Activated CD8-positive, alpha-beta memory T cell treated with anti-CD3 and anti-CD28 coated beads, Interleukin-2, amount 10 ng/mL, durations not matched to agents 7 days and 5 days (primary cell): ENCODE measurements around the gene TCTN2. TPM values are rescaled to one million over a fixed set of nuclear protein-coding genes. Genes with fewer than 3 reads are reported as not detected.

Source experiments
- ATAC-seq: fragments of 150-1000 bp; cut with Tn5 transposase; one replicate; pipeline ENCODE4 v1.10.0; 2021; ENCODE audit warnings: moderate library complexity
- CTCF ChIA-PET: fragments of 350-600 bp; sonication (Branson Sonifier 250); formaldehyde crosslinking; loops from one replicate; lab custom pipeline; 2021; ENCODE audit warnings: antibody characterized with exemption; lab: Charles Lee
- DNase-seq: peaks from one replicate; pipeline ENCODE4 v3.0.0-alpha.2; 2020
- H3K27ac Mint-ChIP-seq: one replicate; pipeline ENCODE4 v1.8.0; 2021; ENCODE audit warnings: mild to moderate bottlenecking, mixed read lengths
- H3K27me3 Mint-ChIP-seq: one replicate; pipeline ENCODE4 v1.8.0; 2021; ENCODE audit warnings: mixed read lengths
- H3K36me3 Mint-ChIP-seq: one replicate; pipeline ENCODE4 v1.8.0; 2021; ENCODE audit warnings: mild to moderate bottlenecking, mixed read lengths
- H3K4me1 Mint-ChIP-seq: one replicate; pipeline ENCODE4 v1.8.0; 2021; ENCODE audit warnings: mixed read lengths
- H3K4me3 Mint-ChIP-seq: one replicate; pipeline ENCODE4 v1.8.0; 2021; ENCODE audit warnings: mild to moderate bottlenecking, moderate library complexity, mixed read lengths
- H3K9me3 Mint-ChIP-seq: one replicate; pipeline ENCODE4 v1.8.0; 2022; ENCODE audit warnings: low read depth, mixed read lengths
- total RNA-seq, 2 experiments: library from RNA; stranded (reverse); gene quantifications; one replicate each; pipeline ENCODE4 v1.2.3, GENCODE V29; 2021

TCTN2 gene
- total RNA-seq, 2 experiments from 2014 or later = 2.6 to 2.9 TPM

DNA sequence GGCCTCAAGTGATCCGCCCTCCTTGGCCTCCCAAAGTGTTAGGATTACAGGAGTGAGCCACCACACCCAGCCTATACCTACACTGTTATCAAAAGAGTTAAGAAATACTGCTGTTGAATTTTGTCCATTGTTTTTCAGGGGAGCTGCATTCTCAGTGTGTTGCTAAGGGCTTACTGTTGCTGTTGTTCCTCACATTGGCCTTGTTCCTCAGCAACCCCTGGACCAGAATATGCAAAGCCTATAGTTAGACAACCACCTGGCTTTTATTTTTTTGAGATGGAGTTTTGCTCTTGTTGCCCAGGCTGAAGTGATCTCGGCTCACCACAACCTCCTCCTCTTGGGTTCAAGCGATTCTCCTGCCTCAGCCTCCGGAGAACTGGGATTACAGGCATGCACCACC lies 36.6 kb downstream of the TCTN2 start:
- Mint-ChIP-seq H3K4me3 (no peak overlapping the region), H3K4me1 (peaks cover 11% of the 10 kb centered on the region), H3K9me3 (no peaks in the 10 kb centered on the region), H3K27ac (no peak overlapping the region), H3K27me3 (no peaks in the 10 kb centered on the region), H3K36me3 (no peaks in the 10 kb centered on the region)
- ATAC-seq (no peak), DNase-seq (no peak)
- CTCF ChIA-PET = no interaction called here

GRCh38 chr12:123712780-123713319 lies 41.9 kb downstream of the TCTN2 start:
- H3K27ac Mint-ChIP-seq = peak overlapping the region; percentile 85
- peak; percentile 53 for DNase-seq
- H3K27me3 Mint-ChIP-seq = no peaks in the 10 kb centered on the region
- ATAC-seq = no peak
- CTCF ChIA-PET = interaction anchor here (0.9 to 2.7 kb wide), 6 partner anchors 13 to 91 kb away, joined by 3 to 17 read pairs (median 4); partner anchors contain the start of gene DNAH10
- H3K4me1 Mint-ChIP-seq = peaks cover 44% of the 10 kb centered on the region
- H3K4me3 Mint-ChIP-seq = peak overlapping the region; percentile 83
- no peaks in the 10 kb centered on the region for H3K9me3 Mint-ChIP-seq
- peaks cover 5% of the 10 kb centered on the region for H3K36me3 Mint-ChIP-seq

GRCh38 chr12:123713398-123713797 lies 42.5 kb downstream of the TCTN2 start:
- DNase-seq = no peak
- Mint-ChIP-seq H3K27ac (peak overlapping the region; percentile 85), H3K4me1 (peaks cover 44% of the 10 kb centered on the region), H3K9me3 (no peaks in the 10 kb centered on the region), H3K4me3 (peak overlapping the region; percentile 83), H3K27me3 (no peaks in the 10 kb centered on the region), H3K36me3 (peaks cover 5% of the 10 kb centered on the region)
- ATAC-seq = no peak
- CTCF ChIA-PET = interaction anchor here (1.1 to 2.7 kb wide), 5 partner anchors 12 to 91 kb away, joined by 3 to 17 read pairs (median 3); partner anchors contain the start of gene DNAH10

DNA sequence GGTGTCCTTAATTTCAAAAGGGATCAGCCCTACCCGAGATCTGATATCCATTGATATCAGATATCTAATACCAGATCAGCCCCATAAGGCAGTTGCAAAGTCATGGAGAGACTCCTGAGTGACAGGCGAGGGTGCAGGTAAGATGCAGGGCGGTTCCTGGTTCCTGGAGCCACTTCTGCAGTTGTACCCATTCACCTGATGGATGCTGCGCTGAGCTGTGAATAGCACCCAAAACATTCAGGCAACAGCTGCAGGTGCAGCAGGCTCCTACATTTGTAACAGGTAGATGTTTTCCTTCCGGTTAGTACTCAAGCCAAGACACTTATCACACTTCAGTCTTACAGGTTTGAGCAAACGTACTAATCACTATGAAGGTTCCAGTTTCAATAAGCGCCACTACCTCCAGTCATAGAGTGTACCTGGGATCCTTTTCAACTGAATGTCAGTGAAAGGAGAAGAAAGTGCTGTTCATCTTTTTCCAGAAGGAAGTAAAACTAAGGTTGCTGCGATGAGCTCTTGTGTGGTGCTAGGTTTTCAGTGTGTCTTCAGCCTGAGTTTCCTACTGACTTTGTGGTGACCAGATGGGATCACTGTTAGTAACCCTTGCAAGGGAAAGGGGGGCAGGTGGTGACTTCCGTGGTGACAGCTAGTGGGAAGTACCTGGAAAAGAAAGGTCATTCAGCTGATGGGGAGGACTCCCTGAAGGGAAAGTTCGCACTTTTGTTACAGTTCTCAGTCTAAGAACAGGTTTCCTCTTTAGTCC lies 43.1 kb downstream of the TCTN2 start:
- CTCF ChIA-PET = interaction anchor here (1.1 to 2.7 kb wide), 5 partner anchors 12 to 92 kb away, joined by 3 to 17 read pairs (median 3); partner anchors contain the start of gene DNAH10
- Mint-ChIP-seq H3K36me3 (peaks cover 5% of the 10 kb centered on the region), H3K4me3 (peak overlapping the region; percentile 83), H3K27ac (peak overlapping the region; percentile 85), H3K4me1 (peaks cover 44% of the 10 kb centered on the region), H3K9me3 (no peaks in the 10 kb centered on the region), H3K27me3 (no peaks in the 10 kb centered on the region)
- ATAC-seq (no peak), DNase-seq (peak; percentile 57)

DNA sequence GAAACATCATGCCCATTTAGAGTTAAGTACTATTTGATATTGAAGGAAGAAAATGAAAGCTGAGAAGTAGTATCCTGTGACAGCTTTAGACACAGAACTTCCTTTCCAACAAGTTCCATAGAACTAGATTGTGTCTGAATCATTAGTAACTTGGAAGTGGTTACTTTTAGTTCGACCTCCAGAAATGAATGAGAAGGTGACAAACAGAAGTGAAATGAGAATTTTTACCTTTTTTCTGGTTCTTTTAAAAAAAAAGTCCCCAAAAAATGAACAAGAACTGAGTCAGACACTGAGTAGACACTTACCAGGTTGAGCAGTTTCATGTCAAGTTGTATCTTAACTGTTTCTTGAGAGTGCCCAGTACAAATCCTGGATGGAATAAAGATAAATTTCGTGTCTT lies 44.3 kb downstream of the TCTN2 start:
- H3K4me1 Mint-ChIP-seq = peaks cover 56% of the 10 kb centered on the region
- no peaks in the 10 kb centered on the region for H3K27me3 Mint-ChIP-seq

GRCh38 chr12:123717350-123717749 lies 46.4 kb downstream of the TCTN2 start:
- Mint-ChIP-seq H3K9me3 (no peaks in the 10 kb centered on the region), H3K27ac (no peak overlapping the region), H3K27me3 (no peaks in the 10 kb centered on the region), H3K4me1 (peaks cover 64% of the 10 kb centered on the region), H3K36me3 (peaks cover 25% of the 10 kb centered on the region), H3K4me3 (no peak overlapping the region)
- DNase-seq (no peak), ATAC-seq (no peak)
- CTCF ChIA-PET = interaction anchor here (0.7 kb wide), 1 partner anchor 44 kb away, joined by 3 read pairs; no protein-coding TSS in a partner anchor

More for the DNA sequence above, 44.3 kb downstream of the TCTN2 start:
- DNase-seq (no peak), ATAC-seq (no peak)
- H3K36me3 Mint-ChIP-seq = peaks cover 12% of the 10 kb centered on the region
- peak overlapping the region; percentile 83 for H3K4me3 Mint-ChIP-seq
- peak overlapping the region; percentile 85 for H3K27ac Mint-ChIP-seq
- CTCF ChIA-PET = interaction anchor here (0.9 to 1.8 kb wide), 3 partner anchors 9 to 20 kb away, joined by 3 to 5 read pairs (median 3); no protein-coding TSS in a partner anchor
- no peaks in the 10 kb centered on the region for H3K9me3 Mint-ChIP-seq

- H3K4me1 Mint-ChIP-seq = peaks cover 68% of the 10 kb centered on the region
- H3K4me3 Mint-ChIP-seq = no peak overlapping the region
- H3K9me3 Mint-ChIP-seq = no peaks in the 10 kb centered on the region
- ATAC-seq = no peak
- no peaks in the 10 kb centered on the region for H3K27me3 Mint-ChIP-seq
- CTCF ChIA-PET = no interaction called here
- peaks cover 38% of the 10 kb centered on the region for H3K36me3 Mint-ChIP-seq
- H3K27ac Mint-ChIP-seq = peak overlapping the region; percentile 83
- DNase-seq = no peak
Measured at GRCh38 chr12:123720141-123720814, 49.4 kb downstream of the TCTN2 start.

GRCh38 chr12:123721245-123721644 lies 50.3 kb downstream of the TCTN2 start:
- H3K36me3 Mint-ChIP-seq = peaks cover 46% of the 10 kb centered on the region
- H3K27ac Mint-ChIP-seq = peak overlapping the region; percentile 82
- CTCF ChIA-PET = no interaction called here
- H3K9me3 Mint-ChIP-seq = no peaks in the 10 kb centered on the region
- H3K27me3 Mint-ChIP-seq = no peaks in the 10 kb centered on the region
- no peak for ATAC-seq
- H3K4me3 Mint-ChIP-seq = no peak overlapping the region
- peaks cover 69% of the 10 kb centered on the region for H3K4me1 Mint-ChIP-seq
- no peak for DNase-seq

- no peak for ATAC-seq
- no peaks in the 10 kb centered on the region for H3K9me3 Mint-ChIP-seq
- peak overlapping the region; percentile 46 for H3K27ac Mint-ChIP-seq
- peaks cover 74% of the 10 kb centered on the region for H3K4me1 Mint-ChIP-seq
- no peak for DNase-seq
- H3K4me3 Mint-ChIP-seq = no peak overlapping the region
- CTCF ChIA-PET = no interaction called here
- H3K36me3 Mint-ChIP-seq = peaks cover 56% of the 10 kb centered on the region
- no peaks in the 10 kb centered on the region for H3K27me3 Mint-ChIP-seq
Measured at GRCh38 chr12:123723011-123723410, 52.1 kb downstream of the TCTN2 start.

- H3K4me1 Mint-ChIP-seq = peaks cover 76% of the 10 kb centered on the region
- no peaks in the 10 kb centered on the region for H3K9me3 Mint-ChIP-seq
- no peak overlapping the region for H3K4me3 Mint-ChIP-seq
- peaks cover 62% of the 10 kb centered on the region for H3K36me3 Mint-ChIP-seq
- H3K27me3 Mint-ChIP-seq = no peaks in the 10 kb centered on the region
- peak; percentile 72 for ATAC-seq
- CTCF ChIA-PET = interaction anchor here (0.7 to 4.6 kb wide), 6 partner anchors 9 to 930 kb away, joined by 3 to 17 read pairs (median 4); partner anchors contain the start of gene ATP6V0A2
- peak; percentile 62 for DNase-seq
- H3K27ac Mint-ChIP-seq = peak overlapping the region; percentile 81
Measured at GRCh38 chr12:123723765-123724164, 52.9 kb downstream of the TCTN2 start.

- H3K9me3 Mint-ChIP-seq = no peaks in the 10 kb centered on the region
- DNase-seq = no peak
- H3K27me3 Mint-ChIP-seq = no peaks in the 10 kb centered on the region
- H3K4me3 Mint-ChIP-seq = no peak overlapping the region
- CTCF ChIA-PET = interaction anchor here (4.6 kb wide), 1 partner anchor 14 kb away, joined by 17 read pairs; the partner anchor contains the start of gene ATP6V0A2
- ATAC-seq = no peak
- H3K4me1 Mint-ChIP-seq = peaks cover 57% of the 10 kb centered on the region
- H3K36me3 Mint-ChIP-seq = peaks cover 66% of the 10 kb centered on the region
- peak overlapping the region; percentile 73 for H3K27ac Mint-ChIP-seq
Measured at GRCh38 chr12:123726244-123726643, 55.3 kb downstream of the TCTN2 start.

GRCh38 chr12:123726962-123727361 lies 56.0 kb downstream of the TCTN2 start:
- Mint-ChIP-seq H3K27ac (peak overlapping the region; percentile 73), H3K9me3 (no peaks in the 10 kb centered on the region), H3K27me3 (no peaks in the 10 kb centered on the region), H3K4me1 (peaks cover 54% of the 10 kb centered on the region), H3K36me3 (peaks cover 65% of the 10 kb centered on the region), H3K4me3 (no peak overlapping the region)
- CTCF ChIA-PET = interaction anchor here (4.6 kb wide), 1 partner anchor 15 kb away, joined by 17 read pairs; the partner anchor contains the start of gene ATP6V0A2
- ATAC-seq (no peak), DNase-seq (no peak)

- DNase-seq (no peak), ATAC-seq (no peak)
- no peaks in the 10 kb centered on the region for H3K27me3 Mint-ChIP-seq
- H3K27ac Mint-ChIP-seq = peak overlapping the region; percentile 21
- CTCF ChIA-PET = interaction anchor here (4.6 kb wide), 1 partner anchor 16 kb away, joined by 17 read pairs; the partner anchor contains the start of gene ATP6V0A2
- peaks cover 48% of the 10 kb centered on the region for H3K4me1 Mint-ChIP-seq
- H3K36me3 Mint-ChIP-seq = peaks cover 66% of the 10 kb centered on the region
- H3K9me3 Mint-ChIP-seq = no peaks in the 10 kb centered on the region
- no peak overlapping the region for H3K4me3 Mint-ChIP-seq
Measured at GRCh38 chr12:123727878-123728277, 57.0 kb downstream of the TCTN2 start.
